ENCODE results near the gene SLC4A7.
A peak's percentile ranks its signal among the peaks of the same experiment; 100 is the strongest.

SLC4A7 gene

DNA sequence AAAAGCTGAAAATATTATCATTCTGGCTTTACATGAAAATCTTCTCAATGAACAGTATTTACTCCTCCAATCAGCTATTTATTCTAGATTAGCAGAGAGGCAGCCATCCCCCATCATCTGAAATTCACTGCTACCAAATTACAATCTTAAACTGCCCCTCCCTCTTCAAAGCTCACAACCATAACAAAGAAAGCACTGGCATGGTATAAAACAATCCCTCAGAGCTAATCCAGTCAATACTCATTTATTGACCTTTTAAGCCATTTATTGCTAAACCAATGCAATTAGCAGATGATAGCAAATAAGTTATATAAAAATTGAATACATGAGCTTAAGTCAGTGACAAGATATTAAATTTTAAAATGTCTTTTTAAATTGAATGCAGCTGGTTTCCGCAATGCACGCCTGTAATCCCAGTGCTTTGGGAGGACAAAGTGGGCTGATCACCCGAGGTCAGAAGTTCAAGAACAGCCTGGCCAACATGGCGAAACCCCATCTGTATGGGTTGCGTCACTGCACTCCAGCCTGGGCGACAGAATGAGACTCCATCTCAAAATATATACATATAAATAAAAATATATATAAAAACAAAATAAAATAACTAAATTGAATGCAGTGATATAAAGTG, 12.1 kb downstream of the SLC4A7 start:
- H3K79me1 ChIP-seq (ENCODE audit: low read length): no peaks in the 10 kb centered on the region
- no peak overlapping the region for H3K4me3 ChIP-seq (ENCODE audit: low read depth, low read length)
- H3K27ac ChIP-seq (ENCODE audit: low read depth, low read length): no peak overlapping the region
- H3K79me2 ChIP-seq (ENCODE audit: control insufficient read depth, insufficient read depth, low read length, poor library complexity): peaks cover 1% of the 10 kb centered on the region
- H2AK5ac ChIP-seq (ENCODE audit: low read length): no peak overlapping the region
- no peak for DNase-seq
- H3K9ac ChIP-seq (ENCODE audit: low read length): no peak overlapping the region
- no peak overlapping the region for H4K91ac ChIP-seq (ENCODE audit: low read depth, low read length)
- no peak overlapping the region for H3K23ac ChIP-seq (ENCODE audit: low read length)
- H4K8ac ChIP-seq (ENCODE audit: low read depth, low read length): no peak overlapping the region
- no peak overlapping the region for H3K18ac ChIP-seq (ENCODE audit: low read length)
- no CpG with 5 or more reads among the region's 6 CpGs for WGBS (ENCODE audit: extremely low coverage, insufficient coverage, insufficient read length)
- no peaks in the 10 kb centered on the region for H3K4me1 ChIP-seq (ENCODE audit: control insufficient read depth in 1 of 2, insufficient read depth in 2 of 2, low read length in 2 of 2)
- H2AFZ ChIP-seq (ENCODE audit: insufficient read depth, low read length, poor library complexity): no peak overlapping the region
- H3K27me3 ChIP-seq (ENCODE audit: insufficient read depth, low read length): no peaks in the 10 kb centered on the region
- no peak overlapping the region for H3K14ac ChIP-seq (ENCODE audit: low read length)
- no peak overlapping the region for H3K4me2 ChIP-seq (ENCODE audit: low read length)
- peaks cover 2 to 3% of the 10 kb centered on the region in 2 experiments for H3K36me3 ChIP-seq (ENCODE audit: control insufficient read depth in 1 of 2, insufficient read depth in 2 of 2, low read length in 2 of 2)
- no peaks in the 10 kb centered on the region for H3K9me3 ChIP-seq (ENCODE audit: insufficient read depth, low read depth, low read length)
- H2BK120ac ChIP-seq (ENCODE audit: insufficient read depth, low read length, poor library complexity): no peak overlapping the region
- no peak overlapping the region for H3K4ac ChIP-seq (ENCODE audit: low read depth, low read length)
- H2BK5ac ChIP-seq (ENCODE audit: low read depth, low read length, poor library complexity): no peak overlapping the region
- no peak overlapping the region for H4K12ac ChIP-seq (ENCODE audit: low read depth, low read length)
- H2BK12ac ChIP-seq (ENCODE audit: low read length): no peak overlapping the region

GRCh38 chr3:27468283-27468886, 15.8 kb downstream of the SLC4A7 start:
- Histone ChIP-seq H2BK12ac (ENCODE audit: low read length) (no peak overlapping the region), H3K27ac (ENCODE audit: low read depth, low read length) (no peak overlapping the region), H3K79me2 (ENCODE audit: control insufficient read depth, insufficient read depth, low read length, poor library complexity) (peaks cover 4% of the 10 kb centered on the region), H3K14ac (ENCODE audit: low read length) (no peak overlapping the region), H3K4me3 (ENCODE audit: low read depth, low read length) (no peak overlapping the region), H3K9me3 (ENCODE audit: insufficient read depth, low read depth, low read length) (no peaks in the 10 kb centered on the region), H4K91ac (ENCODE audit: low read depth, low read length) (no peak overlapping the region), H2BK120ac (ENCODE audit: insufficient read depth, low read length, poor library complexity) (no peak overlapping the region), H2AFZ (ENCODE audit: insufficient read depth, low read length, poor library complexity) (no peak overlapping the region), H3K27me3 (ENCODE audit: insufficient read depth, low read length) (no peaks in the 10 kb centered on the region), H3K4ac (ENCODE audit: low read depth, low read length) (no peak overlapping the region), H3K23ac (ENCODE audit: low read length) (no peak overlapping the region), H3K79me1 (ENCODE audit: low read length) (no peaks in the 10 kb centered on the region), H3K36me3 (ENCODE audit: control insufficient read depth in 1 of 2, insufficient read depth in 2 of 2, low read length in 2 of 2) (peaks cover 2 to 3% of the 10 kb centered on the region in 2 experiments), H2AK5ac (ENCODE audit: low read length) (no peak overlapping the region), H3K4me2 (ENCODE audit: low read length) (no peak overlapping the region), H3K9ac (ENCODE audit: low read length) (no peak overlapping the region), H3K18ac (ENCODE audit: low read length) (no peak overlapping the region), H2BK5ac (ENCODE audit: low read depth, low read length, poor library complexity) (no peak overlapping the region), H4K8ac (ENCODE audit: low read depth, low read length) (no peak overlapping the region), H4K12ac (ENCODE audit: low read depth, low read length) (no peak overlapping the region), H3K4me1 (ENCODE audit: control insufficient read depth in 1 of 2, insufficient read depth in 2 of 2, low read length in 2 of 2) (no peaks in the 10 kb centered on the region)
- no CpG with 5 or more reads among the region's 5 CpGs for WGBS (ENCODE audit: extremely low coverage, insufficient coverage, insufficient read length)
- no peak for DNase-seq

- Histone ChIP-seq H3K79me2 (ENCODE audit: control insufficient read depth, insufficient read depth, low read length, poor library complexity) (peaks cover 4% of the 10 kb centered on the region), H3K9me3 (ENCODE audit: insufficient read depth, low read depth, low read length) (no peaks in the 10 kb centered on the region), H3K18ac (ENCODE audit: low read length) (no peak overlapping the region), H4K91ac (ENCODE audit: low read depth, low read length) (no peak overlapping the region), H2BK120ac (ENCODE audit: insufficient read depth, low read length, poor library complexity) (no peak overlapping the region), H4K12ac (ENCODE audit: low read depth, low read length) (no peak overlapping the region), H3K14ac (ENCODE audit: low read length) (no peak overlapping the region), H3K4ac (ENCODE audit: low read depth, low read length) (no peak overlapping the region), H3K79me1 (ENCODE audit: low read length) (no peaks in the 10 kb centered on the region), H3K4me3 (ENCODE audit: low read depth, low read length) (no peak overlapping the region), H3K4me2 (ENCODE audit: low read length) (no peak overlapping the region), H3K4me1 (ENCODE audit: control insufficient read depth in 1 of 2, insufficient read depth in 2 of 2, low read length in 2 of 2) (no peaks in the 10 kb centered on the region), H2AK5ac (ENCODE audit: low read length) (no peak overlapping the region), H2AFZ (ENCODE audit: insufficient read depth, low read length, poor library complexity) (no peak overlapping the region), H3K23ac (ENCODE audit: low read length) (no peak overlapping the region), H4K8ac (ENCODE audit: low read depth, low read length) (no peak overlapping the region), H2BK5ac (ENCODE audit: low read depth, low read length, poor library complexity) (no peak overlapping the region), H3K9ac (ENCODE audit: low read length) (no peak overlapping the region), H3K27ac (ENCODE audit: low read depth, low read length) (no peak overlapping the region), H2BK12ac (ENCODE audit: low read length) (no peak overlapping the region), H3K36me3 (ENCODE audit: control insufficient read depth in 1 of 2, insufficient read depth in 2 of 2, low read length in 2 of 2) (no peaks in the 10 kb centered on the region), H3K27me3 (ENCODE audit: insufficient read depth, low read length) (no peaks in the 10 kb centered on the region)
- no CpG with 5 or more reads among the region's 3 CpGs for WGBS (ENCODE audit: extremely low coverage, insufficient coverage, insufficient read length)
- peak in 1 of 2 donors; percentile 63 for DNase-seq
These were observed 16.6 kb downstream of the SLC4A7 start for GRCh38 chr3:27467545-27467944.

DNA sequence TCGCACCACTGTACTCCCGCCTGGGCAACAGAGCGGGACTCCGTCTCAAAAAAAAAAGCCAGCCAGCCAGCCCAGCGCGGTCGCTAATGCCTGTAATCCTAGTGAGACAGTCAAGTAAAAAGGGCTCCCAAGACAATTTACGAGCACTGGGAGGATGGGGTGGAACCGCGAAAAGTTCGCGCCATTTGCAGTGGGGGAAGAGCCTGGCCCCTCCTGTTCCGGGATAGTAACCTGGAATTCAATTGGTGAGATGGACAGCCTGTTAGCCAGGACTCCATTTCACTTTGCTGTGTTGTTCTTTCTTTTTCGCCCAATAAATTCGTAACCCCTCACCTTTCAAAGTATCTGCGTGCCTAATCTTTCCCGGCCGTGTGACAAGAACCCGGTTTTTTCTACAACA, 19.5 kb downstream of the SLC4A7 start:
- no peaks in the 10 kb centered on the region for H3K9me3 ChIP-seq (ENCODE audit: insufficient read depth, low read depth, low read length)
- H3K4me3 ChIP-seq (ENCODE audit: low read depth, low read length): no peak overlapping the region
- no peak overlapping the region for H3K14ac ChIP-seq (ENCODE audit: low read length)
- H3K4ac ChIP-seq (ENCODE audit: low read depth, low read length): peak overlapping the region; percentile 89
- DNase-seq: peak; percentile 3 to 24
- H2AK5ac ChIP-seq (ENCODE audit: low read length): no peak overlapping the region
- no peak overlapping the region for H3K23ac ChIP-seq (ENCODE audit: low read length)
- no peak overlapping the region for H2AFZ ChIP-seq (ENCODE audit: insufficient read depth, low read length, poor library complexity)
- H4K91ac ChIP-seq (ENCODE audit: low read depth, low read length): no peak overlapping the region
- H4K12ac ChIP-seq (ENCODE audit: low read depth, low read length): no peak overlapping the region
- H3K27me3 ChIP-seq (ENCODE audit: insufficient read depth, low read length): no peaks in the 10 kb centered on the region
- no peaks in the 10 kb centered on the region for H3K36me3 ChIP-seq (ENCODE audit: control insufficient read depth in 1 of 2, insufficient read depth in 2 of 2, low read length in 2 of 2)
- H2BK120ac ChIP-seq (ENCODE audit: insufficient read depth, low read length, poor library complexity): no peak overlapping the region
- H3K4me1 ChIP-seq (ENCODE audit: control insufficient read depth in 1 of 2, insufficient read depth in 2 of 2, low read length in 2 of 2): no peaks in the 10 kb centered on the region
- H3K79me1 ChIP-seq (ENCODE audit: low read length): no peaks in the 10 kb centered on the region
- no peak overlapping the region for H3K18ac ChIP-seq (ENCODE audit: low read length)
- H3K79me2 ChIP-seq (ENCODE audit: control insufficient read depth, insufficient read depth, low read length, poor library complexity): peaks cover 9% of the 10 kb centered on the region
- H2BK5ac ChIP-seq (ENCODE audit: low read depth, low read length, poor library complexity): no peak overlapping the region
- H3K27ac ChIP-seq (ENCODE audit: low read depth, low read length): no peak overlapping the region
- WGBS (ENCODE audit: extremely low coverage, insufficient coverage, insufficient read length): no CpG with 5 or more reads among the region's 19 CpGs
- no peak overlapping the region for H3K9ac ChIP-seq (ENCODE audit: low read length)
- no peak overlapping the region for H3K4me2 ChIP-seq (ENCODE audit: low read length)
- H4K8ac ChIP-seq (ENCODE audit: low read depth, low read length): no peak overlapping the region
- H2BK12ac ChIP-seq (ENCODE audit: low read length): no peak overlapping the region

Data from trophoblast cell (in vitro differentiated cells and primary cell).